ENCODE results near the gene KYAT1.
"Not testable (repeated sequence)": the region's sequence is repeated elsewhere in the genome, so short reads cannot be mapped to it uniquely, and the experiment has no call there.

KYAT1 gene

DNA sequence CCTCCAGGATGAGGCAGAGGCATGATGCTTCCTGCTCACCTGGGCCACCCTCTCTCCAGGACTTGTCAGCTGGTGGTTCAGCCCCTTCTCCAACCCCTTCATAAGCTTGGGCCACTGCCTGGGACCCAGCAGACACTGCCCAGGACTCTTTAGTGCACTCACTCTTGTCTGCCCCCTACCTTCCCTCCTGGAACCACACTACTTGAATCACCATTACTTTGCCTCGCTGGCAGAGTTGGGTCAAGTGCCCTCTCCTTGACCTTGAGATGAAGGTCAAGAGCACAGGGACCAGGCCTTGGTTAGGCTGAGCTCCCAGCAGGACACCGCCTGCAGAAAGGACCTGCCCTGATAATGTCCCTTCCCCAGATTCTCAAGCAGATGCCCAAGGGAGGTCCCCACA, 71.9 kb downstream of the KYAT1 start:
- DNase-seq: no peak

DNA sequence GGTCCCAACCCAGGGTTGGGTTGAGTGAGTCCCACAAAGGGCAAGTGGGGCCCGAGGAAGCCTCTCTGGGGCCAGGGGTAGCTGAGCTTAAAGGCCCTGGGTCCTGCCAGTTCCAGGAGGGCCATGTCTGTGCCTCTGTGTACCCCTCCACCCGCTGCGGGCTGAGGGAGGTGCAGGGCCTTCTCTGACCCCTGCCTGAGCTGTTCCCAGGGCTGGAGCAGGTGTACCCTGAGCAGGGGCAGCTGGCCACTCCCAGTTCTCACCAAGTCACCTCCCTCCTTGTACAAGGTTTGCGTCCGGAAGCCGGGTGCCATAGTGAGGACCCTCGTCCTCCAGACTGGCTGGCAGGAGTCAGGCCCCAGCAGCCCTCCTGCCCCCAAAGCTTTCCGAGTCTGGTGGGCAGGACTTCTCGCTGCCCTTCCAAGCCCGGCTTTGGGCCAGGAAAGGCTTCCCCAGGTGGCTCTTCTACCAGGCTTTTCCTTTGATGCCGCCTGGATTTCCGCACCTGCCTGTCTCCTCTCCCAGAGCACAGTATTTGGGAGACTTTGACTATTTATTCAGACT, 72.6 kb downstream of the KYAT1 start:
- DNase-seq: no peak

DNA sequence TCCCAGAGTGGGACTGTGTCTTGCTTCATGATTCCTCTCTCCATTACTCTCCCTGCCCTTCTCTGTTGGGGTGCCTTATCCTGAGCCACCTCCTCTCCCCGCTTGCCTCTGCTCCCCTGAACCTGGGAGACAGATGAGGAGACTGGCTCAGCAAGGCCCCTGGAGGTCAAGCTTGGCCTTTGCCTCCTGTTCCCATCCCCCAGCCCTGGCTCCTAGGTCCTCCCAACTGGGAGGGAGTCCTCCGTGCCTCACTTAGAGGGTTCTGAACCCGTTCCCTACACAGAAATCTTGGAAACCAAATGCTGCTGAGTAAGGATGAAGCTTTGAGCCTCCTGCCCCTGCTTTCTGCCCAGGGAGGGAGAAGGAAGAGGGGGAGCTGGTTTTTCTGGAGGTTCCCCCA, 73.2 kb downstream of the KYAT1 start:
- DNase-seq: no peak

DNA sequence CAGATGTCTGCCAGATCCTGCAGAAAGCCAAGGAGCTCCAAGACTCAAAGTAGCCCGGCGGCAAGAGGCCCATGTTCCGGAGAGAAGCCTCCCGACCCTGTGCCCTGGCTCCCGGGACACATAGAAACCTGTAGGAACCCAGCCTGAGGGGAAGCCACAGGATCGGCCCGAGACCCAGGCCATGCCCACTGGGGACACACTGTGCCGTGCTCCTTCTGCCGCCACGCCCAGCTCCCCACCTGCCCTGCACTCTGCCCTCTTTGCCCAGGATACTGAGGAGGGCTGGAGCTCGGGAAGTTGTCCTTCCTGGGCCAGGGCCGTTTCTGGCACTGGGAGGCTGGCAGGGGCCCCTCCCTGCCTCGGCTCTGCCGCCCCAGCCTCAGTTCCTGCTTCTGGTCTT, 73.9 kb downstream of the KYAT1 start:
- DNase-seq: no peak

DNA sequence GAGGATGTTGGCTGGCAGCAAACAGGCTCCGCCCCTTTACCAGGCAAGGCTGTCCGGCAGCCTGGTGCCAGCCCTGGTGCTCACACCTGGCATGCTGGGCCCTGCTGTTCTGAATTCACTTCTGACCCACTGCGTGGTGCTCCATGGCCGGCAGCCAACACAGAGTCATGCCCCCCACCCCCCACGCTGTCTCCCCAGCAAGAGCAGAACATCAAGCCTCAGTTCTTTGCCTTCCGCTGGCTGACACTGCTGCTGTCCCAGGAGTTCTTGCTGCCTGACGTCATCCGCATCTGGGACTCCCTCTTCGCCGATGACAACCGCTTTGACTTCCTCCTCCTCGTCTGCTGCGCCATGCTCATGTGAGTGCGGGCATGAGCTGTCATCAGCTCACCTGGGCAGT, 76.1 kb downstream of the KYAT1 start:
- DNase-seq: no peak

DNA sequence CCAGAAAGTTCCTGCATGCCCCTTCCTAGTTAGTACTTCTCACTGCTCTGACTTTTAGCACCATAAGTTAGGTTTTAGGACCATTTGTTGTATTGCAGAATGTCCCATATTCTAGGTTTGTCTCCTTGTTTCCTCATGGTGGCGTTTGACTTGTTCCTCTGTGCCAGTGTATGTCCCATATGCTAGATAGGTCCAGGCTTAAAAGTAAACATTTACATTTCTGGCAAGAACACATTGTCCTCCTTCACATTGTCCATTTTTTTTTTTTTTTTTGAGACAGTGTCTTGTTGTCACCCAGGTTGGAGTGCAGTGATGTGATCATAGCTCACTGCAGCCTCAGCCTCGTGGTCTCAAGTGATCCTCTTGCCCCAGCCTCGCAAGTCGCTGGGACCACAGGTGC, 79.3 kb downstream of the KYAT1 start:
- no peak for DNase-seq

DNA sequence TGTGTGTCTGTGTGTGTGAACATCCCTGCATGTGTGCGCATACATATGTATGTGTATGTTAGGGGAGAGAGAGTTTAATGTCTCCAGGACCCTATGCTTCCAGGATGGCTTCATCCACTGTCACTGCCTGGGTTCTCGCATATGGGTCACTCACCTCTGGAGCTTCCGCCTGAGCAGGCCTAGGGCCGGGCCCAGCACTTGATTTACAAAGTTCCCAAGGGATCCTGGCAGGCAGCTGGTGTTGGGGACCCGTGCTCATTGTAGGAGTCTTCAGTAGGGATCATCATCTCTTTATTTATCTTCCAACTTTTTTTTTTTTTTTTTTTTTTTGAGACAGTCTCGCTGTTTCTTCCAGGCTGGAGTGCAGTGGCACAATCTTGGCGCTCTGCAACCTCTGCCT, 81.7 kb downstream of the KYAT1 start:
- DNase-seq: no peak

DNA sequence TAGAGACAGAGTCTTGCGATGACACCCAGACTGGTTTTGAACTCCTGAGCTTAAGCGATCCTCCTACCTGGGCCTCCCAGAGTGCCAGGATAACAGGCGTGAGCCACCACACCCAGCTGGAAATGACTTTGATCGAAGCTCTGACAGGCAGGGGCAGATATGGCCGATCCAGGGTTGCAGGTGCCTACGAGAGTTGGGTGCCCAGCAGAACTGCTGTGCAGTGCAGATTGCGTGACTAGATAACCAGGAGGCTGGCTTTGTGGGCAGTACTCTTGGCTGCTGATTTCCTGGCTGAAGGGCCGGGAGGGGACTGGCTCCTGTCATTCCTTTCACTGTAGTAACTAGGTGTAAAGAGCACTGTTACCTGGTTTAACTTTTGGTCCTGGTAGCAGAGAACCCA, 82.9 kb downstream of the KYAT1 start:
- DNase-seq: no peak

DNA sequence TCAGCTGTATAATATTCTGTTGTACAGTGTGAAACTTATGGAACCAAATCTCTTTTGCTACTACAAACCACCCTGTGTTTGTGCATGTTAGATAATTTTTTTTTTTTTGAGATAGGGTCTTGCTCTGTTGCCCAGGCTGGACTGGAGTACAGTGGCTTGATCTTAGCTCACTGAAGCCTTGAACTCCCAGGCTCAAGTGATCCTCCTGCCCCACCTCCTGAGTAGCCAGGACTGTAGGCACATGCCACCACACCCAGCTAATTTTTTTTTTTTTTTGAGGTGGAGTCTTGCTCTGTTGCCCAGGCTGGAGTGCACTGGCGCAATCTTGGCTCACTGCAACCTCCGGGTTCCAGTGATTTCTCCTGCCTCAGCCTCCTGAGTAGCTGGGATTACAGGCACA, 86.8 kb downstream of the KYAT1 start:
- DNase-seq: not testable (repeated sequence)

DNA sequence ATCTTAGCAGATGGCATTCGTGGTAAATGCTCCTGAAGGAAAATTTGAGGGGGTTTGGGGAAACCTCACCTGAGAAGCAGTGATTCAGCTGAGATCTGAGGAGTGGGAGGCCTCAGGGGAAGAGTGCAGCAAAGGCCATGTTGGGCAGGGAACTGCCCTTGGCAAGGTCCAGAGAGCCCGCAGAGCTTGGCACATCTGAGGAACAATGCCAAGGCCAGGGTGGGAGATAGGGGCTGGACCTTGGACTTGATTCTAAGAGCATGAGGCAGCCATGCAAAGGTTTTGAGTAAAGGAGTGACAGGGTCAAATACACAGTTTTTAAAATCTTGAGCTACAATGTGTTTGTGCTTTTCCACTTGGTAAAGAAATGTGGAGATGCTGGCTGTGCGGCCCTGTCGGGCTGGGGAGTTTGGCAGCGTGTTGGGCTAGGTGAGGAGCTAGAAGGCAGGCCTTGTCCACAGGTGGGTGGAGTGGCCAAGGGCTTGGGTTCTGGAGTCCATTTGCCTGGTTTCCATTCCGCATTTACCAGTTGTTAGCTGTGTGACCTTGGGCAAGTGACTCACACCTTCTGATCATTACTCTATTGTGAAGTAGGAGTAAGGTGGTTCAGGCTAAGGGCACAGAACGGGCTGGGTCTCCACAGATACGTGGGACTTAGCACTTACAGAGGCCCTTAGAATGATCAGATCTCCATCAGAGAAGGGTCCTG, 88.6 kb downstream of the KYAT1 start:
- DNase-seq: no peak

DNA sequence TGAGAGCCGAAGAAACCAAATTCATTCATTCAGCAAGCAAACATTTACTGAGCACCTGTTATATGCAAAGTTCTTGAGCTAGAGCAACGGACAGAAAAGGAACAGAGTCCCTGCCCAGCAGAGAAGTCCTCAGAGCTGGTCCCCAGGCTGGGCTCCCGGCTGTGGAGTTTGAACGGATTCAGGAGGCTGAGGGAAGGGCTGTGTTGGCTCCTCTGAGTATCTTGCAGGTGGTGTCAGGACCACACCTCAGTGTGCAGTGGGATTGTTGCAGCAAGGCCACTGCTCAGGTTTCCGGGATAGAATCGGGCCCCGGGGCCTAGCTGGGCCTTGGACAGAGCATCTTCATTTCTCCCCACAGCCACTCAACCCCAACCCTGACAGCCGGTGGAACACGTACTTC, 89.6 kb downstream of the KYAT1 start:
- DNase-seq: no peak

DNA sequence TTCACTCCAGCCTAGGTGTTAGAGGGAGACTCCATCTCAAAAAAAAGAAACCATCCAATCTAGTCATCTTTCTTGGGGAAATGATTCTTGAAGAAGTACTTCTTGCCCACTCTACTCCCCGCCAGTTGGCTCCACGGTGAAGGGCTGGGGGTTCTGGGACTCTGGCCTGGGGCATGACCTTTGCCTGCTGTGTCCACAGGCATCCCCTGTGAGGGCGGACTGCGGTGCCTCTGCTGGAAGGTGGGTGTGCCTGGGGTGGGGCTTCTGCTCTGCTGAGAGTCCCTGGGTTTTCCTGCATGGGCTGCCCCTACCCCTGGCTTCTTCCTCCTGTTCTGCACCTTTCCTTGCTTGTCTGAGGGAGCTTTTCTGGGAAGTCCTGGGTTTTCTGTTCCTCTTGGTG, 91.2 kb downstream of the KYAT1 start:
- DNase-seq: no peak

DNA sequence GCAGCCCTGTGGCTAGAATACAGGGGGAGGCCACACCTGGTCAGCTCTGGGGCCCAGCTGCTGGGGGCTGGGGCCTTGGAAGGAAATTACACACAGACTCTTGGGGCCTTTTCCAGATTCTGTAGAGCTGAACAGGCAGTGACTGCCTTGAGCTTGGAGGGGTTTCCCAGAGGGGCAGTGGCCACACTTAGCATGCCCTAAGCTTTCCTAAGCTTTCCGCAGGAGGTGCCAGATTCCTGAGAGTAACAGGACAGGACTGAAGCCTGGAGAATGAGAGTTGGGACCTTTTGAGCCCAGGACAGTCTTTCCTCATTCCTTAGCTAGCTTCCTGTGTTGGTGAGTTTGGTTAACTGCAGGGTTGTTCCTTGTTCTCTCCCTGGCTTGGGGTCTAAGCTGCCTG, 93.3 kb downstream of the KYAT1 start:
- DNase-seq: no peak

DNA sequence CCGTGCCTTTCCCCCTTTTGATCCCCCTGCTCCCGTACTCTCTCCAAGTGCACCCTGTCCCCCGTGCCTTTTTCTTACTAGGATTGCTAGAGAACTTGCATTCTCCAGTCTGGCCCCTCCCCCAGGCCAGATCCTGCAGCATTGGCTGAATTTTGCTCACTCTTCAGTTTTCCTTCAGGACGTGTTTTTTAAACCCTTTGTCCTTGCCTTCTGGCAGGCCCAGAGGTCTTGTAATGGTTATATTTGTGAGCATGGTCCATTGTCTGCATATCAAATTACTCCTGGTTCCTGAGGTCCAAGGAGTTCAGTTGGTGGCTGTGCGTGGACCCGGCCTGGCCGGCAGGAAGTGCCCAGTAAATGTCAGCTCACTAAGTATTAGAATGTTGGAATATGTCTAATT, 94.1 kb downstream of the KYAT1 start:
- peak; percentile 20 for DNase-seq

DNA sequence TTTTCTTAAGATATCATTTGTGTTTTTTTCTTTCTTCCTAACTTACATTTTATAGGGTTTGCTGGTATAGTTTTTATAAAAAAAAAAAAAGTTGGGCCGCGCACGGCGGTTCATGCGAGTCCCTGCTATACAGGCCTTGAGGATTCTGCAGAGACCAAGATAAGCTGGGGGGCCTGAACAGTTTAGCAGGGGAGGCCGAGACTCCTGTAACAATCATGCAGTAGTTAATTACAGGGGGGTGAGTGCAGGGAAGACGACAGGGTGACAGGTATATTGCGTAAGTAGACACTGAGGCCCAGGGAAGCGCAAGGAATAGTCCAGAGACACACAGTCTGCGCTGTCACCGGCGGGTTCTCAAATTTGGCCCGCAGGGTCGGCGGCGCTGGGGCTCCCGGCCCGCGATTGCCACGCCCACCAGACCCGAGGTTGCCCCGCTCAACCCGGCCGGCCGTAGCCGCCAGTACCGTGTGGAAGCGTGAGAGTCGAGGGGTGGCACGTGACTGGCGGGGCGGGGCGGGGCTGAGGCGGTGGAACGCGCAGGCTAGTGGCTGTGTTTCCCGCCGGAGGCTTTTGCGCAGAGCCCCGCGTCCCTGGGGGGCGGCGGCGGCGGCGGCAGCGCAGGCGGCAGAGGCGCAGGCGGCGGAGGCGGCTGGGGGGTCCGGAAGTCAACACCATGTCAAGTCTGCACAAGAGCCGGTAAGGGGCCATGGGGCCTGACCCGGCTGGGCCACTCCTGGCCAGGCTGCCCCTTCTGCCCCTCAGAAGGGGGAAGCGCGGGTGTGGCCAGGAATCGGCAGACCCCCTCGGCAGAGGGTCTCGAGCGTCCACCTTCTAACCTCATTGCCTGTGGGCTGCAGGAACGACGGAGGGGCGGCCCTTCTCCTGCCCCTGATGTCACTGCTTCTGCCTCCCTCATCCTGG, 94.8 kb downstream of the KYAT1 start, which contains the start of gene TBC1D13:
TSS of gene TBC1D13 (plus strand) at position 573 of the 921 bp plus-strand sequence. CDS start at position 674, 101 bp downstream.
- DNase-seq: peak; percentile 91

DNA sequence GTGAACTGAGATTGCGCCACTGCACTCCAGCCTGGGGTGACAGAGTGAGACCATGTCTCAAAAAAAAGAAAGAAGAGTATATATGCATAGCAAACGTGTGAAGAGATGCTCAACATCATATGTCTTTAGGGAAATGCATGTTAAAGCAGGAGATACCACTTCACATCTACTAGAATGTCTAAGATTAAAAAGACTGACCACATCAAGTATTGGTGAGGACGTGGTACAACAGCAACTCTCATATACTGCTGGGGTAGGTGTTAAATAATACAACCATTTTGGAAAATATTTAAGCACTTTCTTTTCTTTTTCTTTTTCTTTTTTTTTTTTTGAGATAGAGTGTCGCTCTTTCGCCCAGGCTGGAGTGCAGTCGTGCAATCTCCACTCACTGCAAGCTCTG, 96.3 kb downstream of the KYAT1 start:
- no peak for DNase-seq
